HEK293 (cell line): ENCODE results near the gene GOLIM4.

Source experiments
- CTCF ChIA-PET: fragments of 350-600 bp; formaldehyde crosslinking; extraction: SDS; loops from one replicate; lab custom pipeline; 2021; ENCODE audit warnings: antibody characterized with exemption; lab: Yijun Ruan, JAX
- POLR2A ChIA-PET: fragments of 300-600 bp; formaldehyde crosslinking; extraction: SDS; loops from one replicate; lab custom pipeline; 2020; ENCODE audit warnings: antibody characterized with exemption, inconsistent platforms; lab: Yijun Ruan, JAX
- H3K27ac ChIP-seq: fragments of 200-500 bp; sonication (Bioruptor generic); 2 replicates; pipeline ENCODE4 v1.5.1; 2014; ENCODE audit warnings: low read depth, low read length, control low read depth, inconsistent platforms; ENCODE audit errors: extremely low read depth
- H3K36me3 ChIP-seq, 2 experiments: fragments of 200-500 bp in 1 of 2; sonication (Bioruptor generic) in 1 of 2; 1 replicate in 1 of 2; 2 replicates in 1 of 2; pipeline ENCODE4 v1.5.1; 2014 to 2017; ENCODE audit warnings: inconsistent platforms in 2 of 2, low read length in 2 of 2; ENCODE audit not compliant: control insufficient read depth in 2 of 2, insufficient read depth in 1 of 2
- H3K4me1 ChIP-seq: fragments of 200-500 bp; sonication (Bioruptor generic); 2 replicates; pipeline ENCODE4 v1.5.1; 2014; ENCODE audit warnings: mild to moderate bottlenecking, low read length, inconsistent platforms; ENCODE audit not compliant: control insufficient read depth, insufficient read depth
- H3K4me3 ChIP-seq: 2 replicates; pipeline ENCODE4 v1.5.1; 2011; ENCODE audit warnings: low read depth, mild to moderate bottlenecking, control low read depth, low read length, moderate library complexity
- H3K9me3 ChIP-seq: fragments of 200-500 bp; sonication (Bioruptor generic); 2 replicates; pipeline ENCODE4 v1.5.1; 2014; ENCODE audit warnings: low read depth, low read length, inconsistent platforms; ENCODE audit not compliant: control insufficient read depth, insufficient read depth
- GFI1B ChIP-seq: fragments of 450-650 bp; formaldehyde crosslinking; IDR thresholded peaks from 2 replicates; pipeline ENCODE4 v1.5.1; 2016; ENCODE audit warnings: missing biosample characterization, missing genetic modification characterization
- PATZ1 ChIP-seq: fragments of 450-650 bp; formaldehyde crosslinking; IDR thresholded peaks from 2 replicates; pipeline ENCODE4 v1.5.1; 2016; ENCODE audit warnings: missing biosample characterization, missing genetic modification characterization
- PRDM10 ChIP-seq: fragments of 450-650 bp; formaldehyde crosslinking; IDR thresholded peaks from 2 replicates; pipeline ENCODE4 v1.5.1; 2016; ENCODE audit warnings: missing biosample characterization, missing genetic modification characterization
- REST ChIP-seq: fragments of 450-650 bp; formaldehyde crosslinking; IDR thresholded peaks from 2 replicates; pipeline ENCODE4 v1.5.1; 2016; ENCODE audit warnings: missing biosample characterization, missing genetic modification characterization
- SP2 ChIP-seq: fragments of 450-650 bp; formaldehyde crosslinking; IDR thresholded peaks from 2 replicates; pipeline ENCODE4 v1.5.1; 2016; ENCODE audit warnings: missing biosample characterization, missing genetic modification characterization
- ZIC2 ChIP-seq: fragments of 450-650 bp; formaldehyde crosslinking; IDR thresholded peaks from 2 replicates; pipeline ENCODE4 v1.5.1; 2016; ENCODE audit warnings: missing biosample characterization, missing genetic modification characterization
- ZNF121 ChIP-seq: fragments of 450-650 bp; formaldehyde crosslinking; IDR thresholded peaks from 2 replicates; pipeline ENCODE4 v1.5.1; 2016; ENCODE audit warnings: missing biosample characterization, missing genetic modification characterization
- ZNF138 ChIP-seq: fragments of 450-650 bp; formaldehyde crosslinking; IDR thresholded peaks from 2 replicates; pipeline ENCODE4 v1.5.1; 2016; ENCODE audit warnings: missing biosample characterization, missing genetic modification characterization, borderline replicate concordance
- ZNF175 ChIP-seq: fragments of 450-650 bp; formaldehyde crosslinking; IDR thresholded peaks from 2 replicates; pipeline ENCODE4 v1.5.1; 2016; ENCODE audit warnings: missing biosample characterization, missing genetic modification characterization
- ZNF18 ChIP-seq: fragments of 450-650 bp; formaldehyde crosslinking; IDR thresholded peaks from 2 replicates; pipeline ENCODE4 v1.5.1; 2016; ENCODE audit warnings: missing biosample characterization, missing genetic modification characterization
- ZNF391 ChIP-seq: fragments of 450-650 bp; formaldehyde crosslinking; IDR thresholded peaks from 2 replicates; pipeline ENCODE4 v1.5.1; 2016; ENCODE audit warnings: low read depth, missing biosample characterization, missing genetic modification characterization, borderline replicate concordance
- ZNF394 ChIP-seq: fragments of 450-650 bp; formaldehyde crosslinking; IDR thresholded peaks from 2 replicates; pipeline ENCODE4 v1.5.1; 2016; ENCODE audit warnings: missing biosample characterization, missing genetic modification characterization, mild to moderate bottlenecking, moderate library complexity, borderline replicate concordance
- ZNF449 ChIP-seq: fragments of 450-650 bp; formaldehyde crosslinking; IDR thresholded peaks from 2 replicates; pipeline ENCODE4 v1.5.1; 2017; ENCODE audit warnings: missing biosample characterization, mild to moderate bottlenecking, missing genetic modification characterization, moderate library complexity
- ZNF488 ChIP-seq: fragments of 450-650 bp; formaldehyde crosslinking; IDR thresholded peaks from 2 replicates; pipeline ENCODE4 v1.5.1; 2016; ENCODE audit warnings: missing biosample characterization, missing genetic modification characterization
- ZNF530 ChIP-seq: fragments of 450-650 bp; formaldehyde crosslinking; IDR thresholded peaks from 2 replicates; pipeline ENCODE4 v1.5.1; 2016; ENCODE audit warnings: low read depth, missing biosample characterization, missing genetic modification characterization
- ZNF571 ChIP-seq: fragments of 450-650 bp; formaldehyde crosslinking; IDR thresholded peaks from 2 replicates; pipeline ENCODE4 v1.5.0; 2017; ENCODE audit warnings: missing biosample characterization, missing genetic modification characterization
- ZNF664 ChIP-seq: fragments of 450-650 bp; formaldehyde crosslinking; IDR thresholded peaks from 2 replicates; pipeline ENCODE4 v1.5.1; 2016; ENCODE audit warnings: missing biosample characterization, missing genetic modification characterization
- ZSCAN16 ChIP-seq: fragments of 450-650 bp; formaldehyde crosslinking; IDR thresholded peaks from 2 replicates; pipeline ENCODE4 v1.5.1; 2016; ENCODE audit warnings: missing biosample characterization, missing genetic modification characterization
- ZSCAN23 ChIP-seq: fragments of 450-650 bp; formaldehyde crosslinking; IDR thresholded peaks from 2 replicates; pipeline ENCODE4 v1.5.1; 2016; ENCODE audit warnings: missing biosample characterization, missing genetic modification characterization

GOLIM4 gene

GRCh38 chr3:167992381-167992780 is 103.3 kb downstream of the GOLIM4 start (continued):
- TF ChIP-seq ZNF175 (tag by site-specific recombination) (no peak), ZIC2 (no peak), ZNF449 (tag by site-specific recombination) (no peak), ZSCAN16 (tag by site-specific recombination) (no peak), ZNF138 (no peak), ZNF488 (tag by site-specific recombination) (no peak)

- ChIA-PET CTCF (no interaction called here), POLR2A (no interaction called here)
- Histone ChIP-seq H3K36me3 (no peaks in the 10 kb centered on the region), H3K9me3 (no peaks in the 10 kb centered on the region), H3K4me3 (no peak overlapping the region), H3K27ac (no peak overlapping the region), H3K4me1 (no peaks in the 10 kb centered on the region)
- TF ChIP-seq ZNF530 (tag by site-specific recombination), result no peak
- no peak for TF ChIP-seq SP2
Measured at GRCh38 chr3:167991213-167991612, 104.5 kb downstream of the GOLIM4 start.

GRCh38 chr3:167989999-167990398 is 105.7 kb downstream of the GOLIM4 start:
- Histone ChIP-seq H3K36me3 (no peaks in the 10 kb centered on the region), H3K4me3 (no peak overlapping the region), H3K9me3 (no peaks in the 10 kb centered on the region), H3K4me1 (no peaks in the 10 kb centered on the region), H3K27ac (no peak overlapping the region)
- TF ChIP-seq PATZ1 (tag by site-specific recombination), result no peak
- no peak for TF ChIP-seq ZSCAN23 (tag by site-specific recombination)
- TF ChIP-seq REST (tag by site-specific recombination), result no peak
- no peak for TF ChIP-seq ZNF664 (tag by site-specific recombination)
- no peak for TF ChIP-seq ZNF18 (tag by site-specific recombination)
- no peak for TF ChIP-seq ZNF121 (tag by site-specific recombination)
- no peak for TF ChIP-seq PRDM10
- no peak for TF ChIP-seq ZNF391 (tag by site-specific recombination)
- TF ChIP-seq GFI1B, result no peak
- no peak for TF ChIP-seq ZNF394 (tag by site-specific recombination)
- TF ChIP-seq ZNF571 (tag by site-specific recombination), result no peak
- CTCF ChIA-PET, result no interaction called here
- POLR2A ChIA-PET, result no interaction called here
